Activated naive CD8-positive, alpha-beta T cell (primary cell): ENCODE results near the gene PANK1.

Experiments
- H3K27ac Mint-ChIP-seq: one replicate; pipeline ENCODE4 v1.8.0; 2021; ENCODE audit warnings: mixed read lengths
- H3K27me3 Mint-ChIP-seq: one replicate; pipeline ENCODE4 v1.8.0; 2021; ENCODE audit warnings: mixed read lengths
- H3K36me3 Mint-ChIP-seq: one replicate; pipeline ENCODE4 v1.8.0; 2021; ENCODE audit warnings: mixed read lengths
- H3K4me1 Mint-ChIP-seq: one replicate; pipeline ENCODE4 v1.8.0; 2021; ENCODE audit warnings: low read depth, mixed read lengths
- H3K4me3 Mint-ChIP-seq: one replicate; pipeline ENCODE4 v1.8.0; 2021; ENCODE audit warnings: mild to moderate bottlenecking, mixed read lengths
- H3K9me3 Mint-ChIP-seq: one replicate; pipeline ENCODE4 v1.8.0; 2021; ENCODE audit warnings: low read depth, mixed read lengths

PANK1 gene

DNA sequence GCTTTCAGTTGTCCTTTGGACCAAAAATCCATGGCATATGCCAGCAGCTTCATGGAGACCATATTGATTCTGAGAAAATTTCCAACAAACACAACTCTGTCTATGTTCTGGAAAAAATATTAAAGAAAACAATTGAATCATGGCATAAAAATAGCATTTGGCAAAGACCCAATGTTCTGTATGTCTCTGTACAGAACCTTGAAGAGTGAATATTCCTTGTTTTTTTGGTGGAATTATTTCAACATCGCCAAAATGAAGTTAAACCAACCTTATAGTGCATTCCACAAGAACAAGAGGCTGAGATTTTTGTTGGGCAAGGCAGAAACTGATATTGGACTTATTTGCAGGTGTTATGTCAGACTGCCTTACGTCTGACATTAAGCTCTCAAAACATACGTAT lies 56.4 kb downstream of the PANK1 start:
- Mint-ChIP-seq H3K27ac (no peak overlapping the region), H3K27me3 (peaks cover under 1% of the 10 kb centered on the region), H3K9me3 (no peaks in the 10 kb centered on the region), H3K36me3 (peaks cover 2% of the 10 kb centered on the region), H3K4me3 (no peak overlapping the region), H3K4me1 (no peaks in the 10 kb centered on the region)

DNA sequence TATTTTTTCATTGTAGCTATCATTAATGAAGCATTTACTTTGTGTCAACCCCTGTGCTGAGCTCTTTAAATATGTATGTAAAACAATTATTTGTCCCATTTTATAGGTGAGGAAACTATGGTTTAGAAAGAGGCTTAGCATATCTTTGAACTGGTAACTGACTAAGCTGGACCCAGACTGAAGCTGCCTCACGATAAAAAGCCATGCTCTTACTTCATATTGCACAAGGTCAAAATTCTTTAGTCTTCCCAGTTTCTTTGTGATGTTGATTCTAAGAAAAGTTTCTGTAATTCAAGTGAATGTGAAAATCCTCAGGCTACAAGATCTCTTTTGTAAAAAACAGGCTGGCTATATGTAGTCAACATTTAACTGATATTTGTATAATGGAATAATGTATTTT lies 63.0 kb downstream of the PANK1 start:
- no peaks in the 10 kb centered on the region for H3K9me3 Mint-ChIP-seq
- H3K4me3 Mint-ChIP-seq, result no peak overlapping the region
- no peaks in the 10 kb centered on the region for H3K4me1 Mint-ChIP-seq
- H3K27me3 Mint-ChIP-seq, result peaks cover 3% of the 10 kb centered on the region
- no peaks in the 10 kb centered on the region for H3K36me3 Mint-ChIP-seq
- H3K27ac Mint-ChIP-seq, result no peak overlapping the region

DNA sequence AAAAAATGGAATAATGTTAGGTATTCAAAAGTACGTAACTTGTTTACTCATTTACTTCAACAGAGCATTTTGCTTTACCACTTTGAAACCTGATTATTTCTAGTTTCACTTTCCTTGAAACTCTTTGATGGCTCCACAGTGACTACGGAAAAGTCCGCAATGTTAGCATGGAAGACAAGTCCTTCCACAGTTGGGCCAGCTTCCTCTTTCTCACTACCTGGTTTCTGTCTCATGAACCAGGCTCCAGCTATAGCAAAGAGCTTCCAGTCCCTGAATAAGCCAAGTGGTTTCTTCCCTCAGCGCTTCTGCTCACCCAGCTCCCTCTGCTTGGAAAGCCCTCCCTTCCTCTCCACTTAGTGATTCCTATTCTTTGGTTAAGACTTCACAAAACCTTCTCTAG lies 64.8 kb downstream of the PANK1 start:
- H3K27me3 Mint-ChIP-seq, result peaks cover 3% of the 10 kb centered on the region

DNA sequence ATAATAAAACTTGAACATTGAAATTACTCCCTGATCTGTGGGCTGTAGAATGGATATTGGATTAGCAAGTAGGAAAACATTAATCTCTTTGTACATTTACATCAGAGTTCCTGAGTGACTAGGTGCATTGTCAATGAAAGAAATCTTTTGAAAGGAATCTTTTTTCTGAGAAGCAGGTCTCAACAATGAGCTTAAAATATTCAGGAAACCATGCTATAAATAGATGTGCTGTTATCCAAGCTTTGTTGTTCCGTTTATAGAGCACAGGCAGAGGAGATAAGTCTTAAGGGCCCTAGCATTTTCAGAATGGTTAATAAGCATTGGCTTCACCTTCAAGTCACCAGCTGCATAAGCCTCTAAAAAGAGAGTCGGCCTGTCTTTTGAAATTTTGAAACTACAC lies 68.3 kb downstream of the PANK1 start:
- Mint-ChIP-seq H3K36me3 (no peaks in the 10 kb centered on the region), H3K27me3 (peaks cover 1% of the 10 kb centered on the region), H3K4me3 (no peak overlapping the region), H3K27ac (no peak overlapping the region), H3K9me3 (no peaks in the 10 kb centered on the region), H3K4me1 (no peaks in the 10 kb centered on the region)

More for the DNA sequence above, 64.8 kb downstream of the PANK1 start:
- no peak overlapping the region for H3K27ac Mint-ChIP-seq
- H3K36me3 Mint-ChIP-seq, result no peaks in the 10 kb centered on the region
- no peaks in the 10 kb centered on the region for H3K4me1 Mint-ChIP-seq
- no peaks in the 10 kb centered on the region for H3K9me3 Mint-ChIP-seq
- no peak overlapping the region for H3K4me3 Mint-ChIP-seq

DNA sequence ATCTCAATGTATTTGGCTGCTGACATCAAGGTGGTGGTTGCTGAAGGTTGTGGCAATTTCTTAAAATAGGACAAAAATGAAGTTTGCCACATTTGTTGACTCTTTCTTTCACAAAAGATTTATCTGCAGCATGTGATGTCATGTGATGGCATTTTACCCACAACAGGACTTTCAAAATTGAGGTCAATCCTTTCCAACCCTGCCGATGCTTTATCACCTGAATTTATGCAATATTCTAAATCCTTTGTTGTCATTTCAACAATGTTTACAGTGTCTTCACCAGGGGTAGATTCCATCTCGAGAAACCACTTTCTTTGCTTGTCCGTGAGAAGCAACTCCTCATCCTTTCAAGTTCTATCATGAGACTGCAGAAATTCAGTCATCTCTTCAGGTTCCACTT lies 69.0 kb downstream of the PANK1 start:
- Mint-ChIP-seq H3K4me3 (no peak overlapping the region), H3K27me3 (peaks cover 1% of the 10 kb centered on the region), H3K27ac (no peak overlapping the region), H3K4me1 (no peaks in the 10 kb centered on the region), H3K9me3 (no peaks in the 10 kb centered on the region), H3K36me3 (no peaks in the 10 kb centered on the region)

DNA sequence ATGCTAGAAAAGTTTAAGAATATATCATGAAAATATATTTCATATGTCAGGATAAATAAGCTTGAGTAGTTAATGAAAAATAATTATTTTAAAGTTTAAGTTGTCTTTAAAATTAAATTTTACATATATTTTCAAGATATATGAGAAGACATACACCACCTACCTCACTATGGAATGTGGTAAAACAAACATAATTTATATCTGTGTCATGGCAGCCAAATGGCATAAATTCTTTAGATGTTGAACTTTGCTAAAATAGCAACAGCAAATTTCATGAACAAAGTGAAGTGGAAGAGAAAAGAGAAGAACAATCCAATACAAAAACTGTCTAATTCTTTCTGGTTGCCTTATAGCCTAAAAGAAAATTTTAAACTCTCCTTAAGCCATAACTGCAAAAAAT lies 70.0 kb downstream of the PANK1 start:
- Mint-ChIP-seq H3K27me3 (peaks cover 1% of the 10 kb centered on the region), H3K4me1 (no peaks in the 10 kb centered on the region), H3K4me3 (no peak overlapping the region), H3K36me3 (no peaks in the 10 kb centered on the region), H3K9me3 (no peaks in the 10 kb centered on the region), H3K27ac (no peak overlapping the region)

DNA sequence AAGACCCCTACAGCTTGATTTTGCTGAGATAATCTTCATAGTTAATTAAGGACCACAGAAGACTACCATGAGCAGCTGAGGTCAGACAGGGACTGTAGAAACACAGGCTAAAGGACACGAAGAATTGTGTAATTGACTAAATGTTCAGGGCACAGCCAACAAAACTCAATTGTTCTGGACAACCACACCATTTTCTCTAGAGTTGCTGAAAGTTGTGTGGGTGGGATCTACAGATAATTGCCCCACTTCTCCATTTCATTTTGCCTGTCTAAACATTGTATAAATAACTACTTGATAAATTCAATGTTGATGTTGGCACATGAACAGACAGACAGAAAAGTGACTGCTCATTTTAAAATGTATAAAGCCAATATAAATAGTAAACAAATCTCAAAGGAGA lies 70.7 kb downstream of the PANK1 start:
- no peaks in the 10 kb centered on the region for H3K27me3 Mint-ChIP-seq
- no peak overlapping the region for H3K4me3 Mint-ChIP-seq
- no peak overlapping the region for H3K27ac Mint-ChIP-seq

DNA sequence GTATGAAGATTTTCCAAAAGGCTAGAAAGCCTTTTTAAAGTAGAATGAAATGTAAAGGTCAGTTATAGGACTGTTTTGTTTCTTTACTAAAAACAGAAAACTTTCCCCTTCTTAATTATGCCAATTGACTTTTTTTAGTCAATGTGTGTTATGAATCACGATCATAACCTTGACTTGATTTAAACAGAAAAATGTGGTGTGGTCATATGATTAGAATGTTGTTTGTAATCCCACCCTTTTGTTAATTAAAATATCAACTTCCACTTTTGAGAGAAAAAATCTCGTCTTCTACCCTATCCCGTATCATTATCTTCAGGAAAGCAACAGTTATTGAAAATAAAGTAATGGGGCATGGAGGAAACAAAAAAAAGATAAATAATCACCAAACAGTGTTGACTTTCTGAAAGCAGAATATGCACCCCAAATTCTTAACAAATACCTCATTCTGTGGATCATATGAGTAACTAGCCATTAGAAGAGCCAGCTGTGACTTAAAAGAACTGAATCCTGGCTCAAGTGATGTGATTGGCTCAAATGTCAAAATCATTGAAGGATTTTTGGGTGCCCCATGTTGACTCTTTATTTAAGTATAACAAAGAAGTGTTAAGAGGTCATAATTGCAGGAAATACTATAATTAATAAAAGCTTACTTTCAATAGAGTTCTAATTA lies 77.3 kb downstream of the PANK1 start:
- H3K4me3 Mint-ChIP-seq, result no peak overlapping the region
- H3K9me3 Mint-ChIP-seq, result no peaks in the 10 kb centered on the region
- H3K36me3 Mint-ChIP-seq, result no peaks in the 10 kb centered on the region
- peaks cover 2% of the 10 kb centered on the region for H3K27me3 Mint-ChIP-seq
- no peaks in the 10 kb centered on the region for H3K4me1 Mint-ChIP-seq
- no peak overlapping the region for H3K27ac Mint-ChIP-seq

More for the DNA sequence above, 70.7 kb downstream of the PANK1 start:
- no peaks in the 10 kb centered on the region for H3K36me3 Mint-ChIP-seq
- no peaks in the 10 kb centered on the region for H3K9me3 Mint-ChIP-seq
- no peaks in the 10 kb centered on the region for H3K4me1 Mint-ChIP-seq

DNA sequence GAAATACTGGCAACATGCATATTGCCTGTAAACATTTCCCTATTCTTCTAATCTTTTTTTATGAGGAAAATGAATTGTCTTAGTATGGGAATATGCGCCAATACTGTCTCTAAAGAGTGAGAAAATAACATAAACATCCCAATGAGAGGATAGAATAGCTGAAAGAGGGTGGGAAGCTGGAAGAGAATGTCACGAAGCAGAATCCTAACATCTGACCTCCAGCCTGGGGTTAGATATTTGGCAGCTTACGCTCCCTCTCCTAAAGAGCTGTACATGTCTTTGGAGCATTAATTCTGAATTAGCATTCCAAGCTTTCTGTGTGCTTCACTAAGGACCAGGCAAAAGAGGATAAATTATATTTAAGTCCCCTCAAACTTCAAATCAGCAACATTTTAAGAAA lies 78.0 kb downstream of the PANK1 start:
- no peaks in the 10 kb centered on the region for H3K9me3 Mint-ChIP-seq

DNA sequence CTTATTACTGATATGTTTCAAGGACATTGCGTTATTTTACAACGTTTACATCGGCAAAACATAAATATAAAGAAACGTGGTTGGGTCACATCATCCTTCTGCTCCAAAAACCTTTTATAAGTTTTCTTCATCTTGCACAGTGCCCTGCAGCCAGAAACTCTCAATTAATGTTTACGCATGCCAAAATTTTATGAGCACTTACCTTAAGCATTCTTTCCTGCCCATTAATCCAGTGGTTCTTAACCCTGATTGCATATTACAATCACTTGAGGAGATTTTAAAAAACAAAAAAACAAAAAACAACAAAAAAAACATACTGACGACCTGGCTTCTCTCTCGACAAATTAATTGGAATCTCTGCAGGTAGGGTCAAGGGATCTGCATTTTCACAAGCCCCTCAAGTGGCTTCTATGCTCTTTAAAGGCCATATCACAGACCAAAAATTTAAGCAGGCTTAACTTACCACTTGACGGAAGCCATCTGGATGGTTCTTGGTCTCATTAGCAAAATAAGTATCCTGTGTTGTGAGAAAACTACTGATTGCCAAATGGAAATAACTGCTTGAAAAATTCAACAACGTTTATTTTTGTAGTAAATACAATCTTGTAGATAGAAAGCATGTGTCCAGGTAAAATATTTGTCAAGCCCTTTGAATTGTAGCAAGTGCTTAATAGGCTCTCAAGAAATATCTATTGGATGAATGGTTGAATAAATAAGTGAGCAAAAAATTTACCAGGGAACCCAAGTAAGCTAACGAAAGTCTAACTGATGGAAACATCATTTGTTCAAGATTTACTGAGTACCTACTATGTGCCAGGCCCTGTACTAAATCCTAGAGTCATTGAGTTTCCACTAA lies 78.7 kb downstream of the PANK1 start:
- Mint-ChIP-seq H3K9me3 (no peaks in the 10 kb centered on the region), H3K27ac (no peak overlapping the region)

More for the DNA sequence above, 78.0 kb downstream of the PANK1 start:
- Mint-ChIP-seq H3K4me3 (no peak overlapping the region), H3K27ac (no peak overlapping the region), H3K36me3 (no peaks in the 10 kb centered on the region), H3K4me1 (no peaks in the 10 kb centered on the region), H3K27me3 (peaks cover 4% of the 10 kb centered on the region)

DNA sequence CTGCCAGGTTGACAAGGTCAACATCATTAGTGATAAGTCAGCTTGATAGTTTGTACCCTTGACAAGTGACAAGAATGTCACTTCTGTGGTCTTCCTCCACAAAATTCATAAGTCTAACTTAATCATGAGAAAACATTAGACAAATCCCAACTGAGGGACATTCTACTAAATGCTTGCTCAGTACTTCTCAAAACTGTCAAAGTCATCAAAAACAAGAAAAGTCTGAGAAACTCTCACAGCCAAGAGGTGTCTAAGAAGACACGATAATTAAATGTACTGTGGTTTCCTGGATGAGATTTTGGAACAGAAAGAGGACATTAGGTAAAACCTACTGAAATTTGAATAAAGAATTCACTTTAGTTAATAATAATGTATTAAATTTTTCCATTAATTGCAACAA lies 79.9 kb downstream of the PANK1 start:
- no peak overlapping the region for H3K4me3 Mint-ChIP-seq
- no peak overlapping the region for H3K27ac Mint-ChIP-seq
- H3K27me3 Mint-ChIP-seq, result peaks cover 4% of the 10 kb centered on the region
- H3K9me3 Mint-ChIP-seq, result no peaks in the 10 kb centered on the region
- H3K4me1 Mint-ChIP-seq, result no peaks in the 10 kb centered on the region
- no peaks in the 10 kb centered on the region for H3K36me3 Mint-ChIP-seq

More for the DNA sequence above, 78.7 kb downstream of the PANK1 start:
- H3K36me3 Mint-ChIP-seq, result no peaks in the 10 kb centered on the region
- H3K4me1 Mint-ChIP-seq, result no peaks in the 10 kb centered on the region
- H3K4me3 Mint-ChIP-seq, result no peak overlapping the region
- peaks cover 4% of the 10 kb centered on the region for H3K27me3 Mint-ChIP-seq

DNA sequence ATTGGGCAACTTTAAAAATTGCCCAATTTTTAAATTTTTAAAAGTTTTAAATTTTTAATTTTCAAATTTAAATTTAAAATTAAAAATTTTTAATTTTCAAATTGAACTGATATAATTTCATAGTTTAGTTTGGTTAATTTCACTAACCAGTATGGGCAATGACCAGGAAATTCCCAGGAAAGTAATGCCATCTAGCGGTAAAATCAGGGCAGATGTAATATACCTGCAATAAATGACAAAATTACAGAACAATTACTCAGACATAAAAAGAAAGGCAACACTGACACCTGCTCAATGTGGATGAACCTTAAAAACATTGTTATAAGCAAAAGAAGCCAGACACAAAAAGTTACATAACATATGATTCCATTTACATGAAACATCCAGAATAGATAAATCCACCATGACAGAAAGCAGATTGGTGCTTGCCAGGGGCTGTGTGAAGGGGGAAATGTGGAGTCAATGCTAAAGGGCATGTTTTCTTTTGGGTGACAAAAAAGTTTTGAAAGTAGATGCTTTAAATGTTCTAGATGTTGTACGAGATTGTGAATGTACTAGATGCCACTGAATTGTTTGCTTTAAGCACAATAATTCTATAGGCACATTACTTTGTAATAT lies 81.1 kb downstream of the PANK1 start:
- H3K9me3 Mint-ChIP-seq, result no peaks in the 10 kb centered on the region
- no peak overlapping the region for H3K27ac Mint-ChIP-seq
- no peaks in the 10 kb centered on the region for H3K4me1 Mint-ChIP-seq
- no peak overlapping the region for H3K4me3 Mint-ChIP-seq
- H3K27me3 Mint-ChIP-seq, result peaks cover 7% of the 10 kb centered on the region
- H3K36me3 Mint-ChIP-seq, result no peaks in the 10 kb centered on the region

DNA sequence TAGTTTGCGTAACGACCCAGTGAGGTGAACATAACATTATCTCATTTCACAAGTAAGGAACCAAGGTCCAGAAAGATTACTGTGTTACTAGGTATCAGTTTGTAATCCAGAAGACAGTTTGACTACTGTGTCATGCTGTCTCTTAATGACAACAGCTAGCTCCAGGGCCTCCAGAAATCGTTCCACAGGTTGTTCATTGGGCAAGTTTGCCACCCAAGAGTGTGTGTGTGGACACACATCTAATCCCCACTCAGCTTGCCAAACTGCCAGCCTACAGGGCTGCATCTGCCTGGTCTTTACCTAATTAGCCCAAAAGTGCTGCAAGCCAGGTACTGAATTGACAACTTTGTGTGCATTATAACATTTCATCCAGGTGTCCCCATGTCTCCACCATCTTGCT lies 81.7 kb downstream of the PANK1 start:
- no peaks in the 10 kb centered on the region for H3K9me3 Mint-ChIP-seq
- H3K27me3 Mint-ChIP-seq, result peaks cover 8% of the 10 kb centered on the region
- no peak overlapping the region for H3K4me3 Mint-ChIP-seq
- H3K27ac Mint-ChIP-seq, result no peak overlapping the region
- H3K4me1 Mint-ChIP-seq, result no peaks in the 10 kb centered on the region
- H3K36me3 Mint-ChIP-seq, result no peaks in the 10 kb centered on the region

DNA sequence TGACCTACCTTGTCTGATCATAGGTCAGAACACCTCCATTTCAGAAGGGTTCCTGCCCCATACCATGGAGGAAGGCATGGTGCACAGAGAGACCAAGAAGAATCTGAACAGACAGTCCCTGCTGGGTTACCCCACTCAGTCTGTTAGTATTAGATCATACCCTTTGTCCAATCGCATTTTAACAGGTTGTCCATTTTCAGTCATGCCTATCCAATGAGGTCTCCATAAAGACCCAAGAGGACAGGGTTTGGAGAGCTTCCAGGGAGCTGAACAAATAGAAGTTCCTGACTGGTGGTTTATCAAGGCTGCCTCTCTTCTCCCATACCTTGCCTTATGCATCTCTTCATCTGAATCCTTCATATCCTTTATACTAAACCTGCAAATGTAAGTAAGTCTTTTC lies 88.4 kb downstream of the PANK1 start:
- Mint-ChIP-seq H3K36me3 (no peaks in the 10 kb centered on the region), H3K9me3 (no peaks in the 10 kb centered on the region), H3K27ac (no peak overlapping the region), H3K27me3 (peaks cover 8% of the 10 kb centered on the region), H3K4me1 (no peaks in the 10 kb centered on the region), H3K4me3 (no peak overlapping the region)

DNA sequence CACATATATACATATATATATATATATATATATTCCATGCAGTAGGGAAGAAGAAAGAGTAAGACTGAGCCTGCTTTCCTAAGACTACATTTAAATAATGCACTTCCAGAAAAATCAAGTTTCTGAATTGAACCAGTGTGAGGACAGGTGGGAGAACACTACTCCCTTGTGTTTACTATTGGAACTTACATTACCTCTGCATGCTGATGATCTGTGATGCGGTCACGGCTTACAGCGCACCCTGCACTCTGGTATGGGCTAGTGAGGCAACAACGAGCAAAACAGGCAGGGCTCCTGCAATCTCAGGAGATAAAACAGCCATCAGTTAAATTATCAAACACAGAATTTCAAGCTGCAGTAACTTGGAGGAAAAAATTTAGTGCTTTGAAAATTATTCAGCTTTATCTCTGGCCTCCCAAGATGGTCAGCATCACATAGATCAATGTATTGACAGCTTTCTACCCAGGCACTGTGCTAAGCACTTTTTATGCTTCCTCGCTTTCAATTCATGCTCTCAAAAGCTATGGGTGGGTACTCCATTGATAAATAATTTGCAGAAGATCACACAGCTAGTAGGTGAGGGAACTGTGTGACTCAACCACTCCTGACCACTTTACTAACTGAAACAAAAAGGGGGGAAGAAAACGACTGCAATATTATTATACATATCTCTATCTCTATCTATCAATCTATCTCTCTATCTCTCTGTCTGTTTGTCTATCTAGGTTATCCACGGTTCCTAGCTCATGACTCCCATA lies 89.2 kb downstream of the PANK1 start:
- H3K9me3 Mint-ChIP-seq, result no peaks in the 10 kb centered on the region
- H3K36me3 Mint-ChIP-seq, result no peaks in the 10 kb centered on the region
- no peak overlapping the region for H3K4me3 Mint-ChIP-seq
- H3K4me1 Mint-ChIP-seq, result no peaks in the 10 kb centered on the region
- peaks cover 8% of the 10 kb centered on the region for H3K27me3 Mint-ChIP-seq
- no peak overlapping the region for H3K27ac Mint-ChIP-seq
